GM18511 (cell line): ENCODE results near the gene PGAP6.
"Not testable (repeated sequence)": the region's sequence is repeated elsewhere in the genome, so short reads cannot be mapped to it uniquely, and the experiment has no call there.

Source experiments
- ATAC-seq: cut with Tn5 transposase; IDR thresholded peaks from one replicate; pipeline ENCODE4 v1.9.1; 2021; ENCODE audit warnings: mild to moderate bottlenecking, moderate library complexity; ENCODE audit not compliant: unreplicated experiment

Gene PGAP6

GRCh38 chr16:352547-353403 lies 29.0 kb downstream of the PGAP6 start, which contains the start of gene AXIN1:
Gene AXIN1, minus strand, starts transcription at chr16:352723. Its CDS starts 5,698 bp downstream, at chr16:347025.
- peak; percentile 60 for ATAC-seq

GRCh38 chr16:351804-352520 lies 29.8 kb downstream of the PGAP6 start:
- ATAC-seq, result peak; percentile 23

- ATAC-seq, result no peak
These were observed 31.6 kb downstream of the PGAP6 start for GRCh38 chr16:350203-350602.

GRCh38 chr16:349211-349610 lies 32.6 kb downstream of the PGAP6 start:
- ATAC-seq, result no peak

- ATAC-seq, result not testable (repeated sequence)
These were observed 33.3 kb downstream of the PGAP6 start for GRCh38 chr16:348495-348894.

GRCh38 chr16:347203-347602 lies 34.6 kb downstream of the PGAP6 start:
- ATAC-seq, result no peak

GRCh38 chr16:346587-346986 lies 35.2 kb downstream of the PGAP6 start:
- ATAC-seq, result no peak

GRCh38 chr16:345772-346171 lies 36.0 kb downstream of the PGAP6 start:
- no peak for ATAC-seq

GRCh38 chr16:342455-343213 lies 39.1 kb downstream of the PGAP6 start:
- no peak for ATAC-seq

GRCh38 chr16:341974-342336 lies 39.8 kb downstream of the PGAP6 start:
- not testable (repeated sequence) for ATAC-seq

- ATAC-seq, result not testable (repeated sequence)
These were observed 40.4 kb downstream of the PGAP6 start for GRCh38 chr16:341095-341973.

GRCh38 chr16:340370-341091 lies 41.2 kb downstream of the PGAP6 start:
- no peak for ATAC-seq

- no peak for ATAC-seq
These were observed 42.1 kb downstream of the PGAP6 start for GRCh38 chr16:339680-340079.

GRCh38 chr16:337975-338575 lies 43.7 kb downstream of the PGAP6 start:
- ATAC-seq, result no peak

GRCh38 chr16:337437-337836 lies 44.3 kb downstream of the PGAP6 start:
- ATAC-seq, result no peak

GRCh38 chr16:336269-336668 lies 45.5 kb downstream of the PGAP6 start:
- no peak for ATAC-seq

- ATAC-seq, result not testable (repeated sequence)
These were observed 46.7 kb downstream of the PGAP6 start for GRCh38 chr16:334861-335632.

GRCh38 chr16:334164-334832 lies 47.5 kb downstream of the PGAP6 start:
- ATAC-seq, result not testable (repeated sequence)
